GM18861 (cell line): ENCODE data around the gene PLD6.

Experiments
- ATAC-seq: cut with Tn5 transposase; IDR thresholded peaks from one replicate; pipeline ENCODE4 v1.9.1; 2021; ENCODE audit not compliant: unreplicated experiment

Gene PLD6

GRCh38 chr17:17157041-17157440 lies 49.1 kb downstream of the PLD6 start:
- no peak for ATAC-seq

- ATAC-seq: no peak
Observed at GRCh38 chr17:17156511-17156910, 49.6 kb downstream of the PLD6 start.

GRCh38 chr17:17156107-17156506 lies 50.0 kb downstream of the PLD6 start:
- ATAC-seq: no peak

GRCh38 chr17:17155568-17155967 lies 50.6 kb downstream of the PLD6 start:
- ATAC-seq: no peak

GRCh38 chr17:17154981-17155380 lies 51.2 kb downstream of the PLD6 start:
- no peak for ATAC-seq

DNA sequence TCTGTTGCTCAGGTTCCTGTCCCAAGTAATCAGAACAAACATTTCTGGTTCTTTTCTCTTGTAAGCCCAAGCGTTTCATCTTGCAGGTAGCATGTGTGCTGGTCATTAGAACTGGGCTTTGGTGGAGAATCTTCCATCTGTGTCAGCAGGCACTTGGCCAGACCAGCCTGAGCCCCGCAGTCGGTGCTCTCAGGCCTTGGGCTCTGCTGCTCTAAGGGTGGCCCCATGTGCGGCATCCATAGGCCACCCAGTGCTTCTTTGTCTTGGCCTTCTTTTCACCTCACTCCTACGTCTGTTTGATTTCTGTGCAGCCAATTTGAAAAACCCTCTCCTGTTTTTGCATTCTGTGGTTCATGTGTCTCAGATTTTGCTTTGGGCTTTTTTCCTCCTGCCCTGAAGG lies 51.6 kb downstream of the PLD6 start:
- no peak for ATAC-seq

- no peak for ATAC-seq
Observed at GRCh38 chr17:17153709-17154108, 52.4 kb downstream of the PLD6 start.

DNA sequence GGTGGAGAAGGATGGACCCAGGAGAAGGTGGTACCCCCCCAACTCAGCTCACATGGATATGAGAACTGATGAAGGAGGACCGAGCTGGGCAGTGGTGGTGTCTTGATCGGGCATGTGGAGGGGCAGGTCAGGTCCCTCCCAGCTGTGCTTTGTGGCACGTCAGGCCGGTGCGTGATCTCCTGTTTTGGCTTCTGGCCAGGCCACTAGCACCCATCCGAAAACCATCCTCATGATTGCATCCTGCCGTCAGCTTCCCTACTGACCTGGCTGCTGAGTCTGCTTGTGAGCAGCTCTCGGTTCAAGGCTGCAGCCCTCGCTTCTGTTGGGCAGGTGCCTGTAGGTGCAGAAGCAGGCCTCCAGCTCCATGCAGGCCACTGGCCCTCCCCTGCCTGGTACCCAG lies 53.1 kb downstream of the PLD6 start:
- no peak for ATAC-seq

GRCh38 chr17:17152385-17152784 lies 53.7 kb downstream of the PLD6 start:
- ATAC-seq: no peak

GRCh38 chr17:17151962-17152361 lies 54.2 kb downstream of the PLD6 start:
- ATAC-seq: no peak

DNA sequence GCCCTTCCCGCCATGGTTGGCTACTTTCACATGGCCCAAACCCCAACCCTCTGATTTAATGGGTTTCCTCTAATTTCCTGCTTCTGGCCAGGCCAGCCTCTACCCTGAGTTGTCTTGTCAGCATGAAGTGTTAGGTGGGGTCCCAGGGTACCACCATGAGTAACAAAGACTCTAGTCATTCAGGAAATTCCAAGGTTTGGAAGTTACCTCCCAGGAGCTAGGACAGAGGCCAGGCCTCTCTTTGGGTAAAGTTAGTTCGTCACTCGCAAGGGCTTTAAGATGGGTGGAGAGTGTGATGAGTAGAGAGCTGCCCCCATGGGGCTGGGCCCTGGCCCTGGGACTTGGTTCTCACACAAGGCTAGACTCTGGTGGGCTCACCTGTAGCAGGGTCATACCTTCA lies 54.6 kb downstream of the PLD6 start:
- ATAC-seq: no peak

DNA sequence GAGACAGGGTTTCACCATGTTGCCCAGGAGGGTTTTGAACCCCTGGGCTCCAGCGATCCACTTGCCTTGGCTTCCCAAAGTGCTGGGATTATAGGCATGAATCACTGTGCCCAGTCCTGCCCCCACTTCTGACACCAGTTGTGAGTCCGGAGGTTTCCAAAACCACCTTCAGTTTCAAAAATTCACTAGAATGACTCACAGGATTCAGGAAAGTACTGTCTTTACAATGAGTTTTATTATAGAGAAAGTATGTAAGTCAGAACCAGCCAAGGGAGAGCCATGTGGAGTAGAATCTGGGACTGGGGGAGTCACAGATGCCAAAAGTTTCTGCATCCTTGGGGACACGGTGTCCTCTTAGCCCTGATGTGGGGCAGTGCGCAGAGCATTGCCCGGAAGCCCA lies 55.1 kb downstream of the PLD6 start:
- ATAC-seq: no peak
